Suppressor macrophage treated with lipopolysaccharide for 4 hours (primary cell): ENCODE results near the gene SLC39A5.
"Not testable (repeated sequence)": the region's sequence is repeated elsewhere in the genome, so short reads cannot be mapped to it uniquely, and the experiment has no call there.

Experiments
- DNase-seq: peaks from one replicate; pipeline ENCODE4 v3.0.0-alpha.2; 2020

SLC39A5 gene

DNA sequence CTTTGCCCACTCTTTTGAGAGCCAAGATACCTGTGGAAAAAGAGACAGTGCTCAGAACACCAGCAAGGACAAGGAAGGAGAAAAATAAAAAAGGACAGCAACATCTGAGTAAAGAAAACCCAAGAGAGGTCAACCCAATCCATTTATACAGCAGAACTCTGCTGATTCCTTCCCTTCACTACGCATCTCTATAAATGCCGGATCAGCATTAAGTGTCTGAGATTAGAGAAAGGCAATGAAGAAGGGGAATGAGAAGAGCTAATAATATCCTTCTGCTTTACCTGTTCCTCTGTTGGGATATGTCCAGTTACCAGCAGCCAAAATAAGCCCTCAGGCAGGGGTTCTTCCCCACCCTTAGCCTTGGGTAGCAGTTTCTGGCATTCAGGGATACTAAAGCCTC, 52.7 kb downstream of the SLC39A5 start:
- DNase-seq = no peak

DNA sequence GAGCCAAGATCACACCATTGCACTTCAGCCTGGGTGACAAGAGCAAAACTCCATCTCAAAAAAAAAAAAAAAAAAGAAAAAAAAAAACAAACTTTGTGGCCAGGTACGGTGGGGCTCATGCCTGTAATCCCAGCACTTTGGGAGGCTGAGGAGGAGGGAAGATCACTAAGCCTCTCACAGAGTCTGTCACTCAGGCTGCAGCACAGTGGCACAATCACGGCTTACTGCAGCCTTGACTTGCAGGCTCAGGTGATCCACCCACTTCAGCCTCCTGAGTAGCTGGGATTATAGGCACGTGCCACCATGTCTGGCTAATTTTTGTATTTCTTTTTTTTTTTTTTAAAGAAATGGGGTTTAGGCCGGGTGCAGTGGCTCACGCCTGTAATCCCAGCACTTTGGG, 54.4 kb downstream of the SLC39A5 start:
- not testable (repeated sequence) for DNase-seq

GRCh38 chr12:56286044-56286830, 56.4 kb downstream of the SLC39A5 start:
- no peak for DNase-seq
